K562 (cell line): ENCODE measurements around the gene DHX57.

Experiments used
- CHCHD3 ChIP-seq: fragments of 250-450 bp; sonication (Bioruptor Pico); IDR thresholded peaks from 2 replicates; pipeline ENCODE4 v2.1.2; 2022; ENCODE audit warnings: mild to moderate bottlenecking
- CTCF ChIP-seq, 3 experiments: IDR thresholded peaks in 2 of 3; conservative IDR thresholded peaks in 1 of 3; 2 replicates each; pipeline ENCODE4 v1.5.1; 2011 to 2012; ENCODE audit warnings: low read length in 3 of 3, mild to moderate bottlenecking in 3 of 3, control low read depth in 2 of 3, improper control_type of control experiment in 1 of 3, inconsistent platforms in 1 of 3, low read depth in 1 of 3, mixed read lengths in 1 of 3, moderate library complexity in 1 of 3; ENCODE audit not compliant: insufficient read depth in 2 of 3
- FOXA1 ChIP-seq: fragments of 450-650 bp; IDR thresholded peaks from 2 replicates; pipeline ENCODE4 v1.6.1; 2016; ENCODE audit warnings: mild to moderate bottlenecking, borderline replicate concordance
- KDM2B ChIP-seq: fragments of 250-450 bp; sonication (Bioruptor Pico); IDR thresholded peaks from 2 replicates; pipeline ENCODE4 v1.8.0; 2021; ENCODE audit warnings: mild to moderate bottlenecking, moderate library complexity
- NCOA2 ChIP-seq, 2 experiments: fragments of 450-650 bp; IDR thresholded peaks; 2 replicates each; pipeline ENCODE4 v1.6.1; 2018; ENCODE audit warnings: mild to moderate bottlenecking in 2 of 2, moderate library complexity in 1 of 2; ENCODE audit not compliant: partially characterized antibody in 2 of 2
- NFYB ChIP-seq: IDR thresholded peaks from 2 replicates; pipeline ENCODE4 v1.6.1; 2011; ENCODE audit warnings: mild to moderate bottlenecking, moderate library complexity; ENCODE audit not compliant: insufficient read length; ENCODE audit errors: extremely low read depth
- POLR2A ChIP-seq: fragments of 450-650 bp; conservative IDR thresholded peaks from 2 replicates; pipeline ENCODE4 v1.6.1; 2016
- ZFX ChIP-seq: sonication (generic); formaldehyde crosslinking; IDR thresholded peaks from 2 replicates; pipeline ENCODE4 v1.8.0; 2022; ENCODE audit warnings: mild to moderate bottlenecking, missing genetic modification reagents, moderate library complexity
- TF ChIP-seq, protein P1 (sequence below), 3 experiments: fragments of 200-800 bp in 1 of 3; fragments of 250-450 bp in 1 of 3; fragments of 450-650 bp in 1 of 3; sonication (Bioruptor Pico) in 1 of 3; sonication (Bioruptor generic) in 1 of 3; formaldehyde crosslinking in 1 of 3; IDR thresholded peaks; 2 replicates each; pipeline versions ENCODE4 v1.6.1 to v1.8.0; 2016 to 2022; ENCODE audit warnings: mild to moderate bottlenecking in 2 of 3, missing genetic modification characterization in 2 of 3, missing compliant biosample characterization in 1 of 3, moderate library complexity in 1 of 3

GRCh38 chr2:38875227-38875575 is 533 bp downstream of the DHX57 start:
- TF ChIP-seq FOXA1 (no peak), KDM2B (CRISPR knock-in tag) (no peak), CTCF (IDR thresholded peaks at IDR 0.05 in 2 of 3, conservative IDR thresholded peaks at IDR 0.05 in 1 of 3; ENCODE audit: insufficient read depth in 2 of 3, low read depth in 1 of 3, low read length in 3 of 3) (no peak), NCOA2 (IDR thresholded peaks at IDR 0.05; ENCODE audit: partially characterized antibody in 2 of 2) (no peak), POLR2A (no peak), NFYB (no peak), ZFX (no peak), CHCHD3 (CRISPR knock-in tag) (no peak)
- TF ChIP-seq, protein P1, sequence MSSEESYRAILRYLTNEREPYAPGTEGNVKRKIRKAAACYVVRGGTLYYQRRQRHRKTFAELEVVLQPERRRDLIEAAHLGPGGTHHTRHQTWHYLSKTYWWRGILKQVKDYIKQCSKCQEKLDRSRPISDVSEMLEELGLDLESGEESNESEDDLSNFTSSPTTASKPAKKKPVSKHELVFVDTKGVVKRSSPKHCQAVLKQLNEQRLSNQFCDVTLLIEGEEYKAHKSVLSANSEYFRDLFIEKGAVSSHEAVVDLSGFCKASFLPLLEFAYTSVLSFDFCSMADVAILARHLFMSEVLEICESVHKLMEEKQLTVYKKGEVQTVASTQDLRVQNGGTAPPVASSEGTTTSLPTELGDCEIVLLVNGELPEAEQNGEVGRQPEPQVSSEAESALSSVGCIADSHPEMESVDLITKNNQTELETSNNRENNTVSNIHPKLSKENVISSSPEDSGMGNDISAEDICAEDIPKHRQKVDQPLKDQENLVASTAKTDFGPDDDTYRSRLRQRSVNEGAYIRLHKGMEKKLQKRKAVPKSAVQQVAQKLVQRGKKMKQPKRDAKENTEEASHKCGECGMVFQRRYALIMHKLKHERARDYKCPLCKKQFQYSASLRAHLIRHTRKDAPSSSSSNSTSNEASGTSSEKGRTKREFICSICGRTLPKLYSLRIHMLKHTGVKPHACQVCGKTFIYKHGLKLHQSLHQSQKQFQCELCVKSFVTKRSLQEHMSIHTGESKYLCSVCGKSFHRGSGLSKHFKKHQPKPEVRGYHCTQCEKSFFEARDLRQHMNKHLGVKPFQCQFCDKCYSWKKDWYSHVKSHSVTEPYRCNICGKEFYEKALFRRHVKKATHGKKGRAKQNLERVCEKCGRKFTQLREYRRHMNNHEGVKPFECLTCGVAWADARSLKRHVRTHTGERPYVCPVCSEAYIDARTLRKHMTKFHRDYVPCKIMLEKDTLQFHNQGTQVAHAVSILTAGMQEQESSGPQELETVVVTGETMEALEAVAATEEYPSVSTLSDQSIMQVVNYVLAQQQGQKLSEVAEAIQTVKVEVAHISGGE (CRISPR knock-in tag; IDR thresholded peaks at IDR 0.05) = 0 out of 6 replicates have a peak, but pooled peaks of 1 of the 3 experiments have one; percentile 7
